A673 (cell line): ENCODE results near the gene RHOA. TPM values are rescaled to one million over a fixed set of nuclear protein-coding genes. Genes with fewer than 3 reads are reported as not detected.

Experiments used
- BruUV-seq: library from RNA; stranded (reverse); fragments of 400-500 nt; replicated peaks from 2 replicates; lab custom pipeline; 2021; lab: Mats Ljungman, UMichigan
- CTCF ChIA-PET: fragments of 300-600 bp; sonication (Branson Sonifier 250); formaldehyde crosslinking; loops from one replicate; lab custom pipeline; 2022; ENCODE audit warnings: antibody characterized with exemption; lab: Charles Lee
- POLR2A ChIA-PET: fragments of 300-600 bp; sonication (Branson Sonifier 250); formaldehyde crosslinking; loops from one replicate; lab custom pipeline; 2022; ENCODE audit warnings: antibody characterized with exemption; ENCODE audit not compliant: low non-redundant PET; lab: Charles Lee
- DNase-seq: peaks from one replicate; pipeline ENCODE4 v3.0.0-alpha.2; 2015; ENCODE audit warnings: low spot score
- H3K27ac ChIP-seq: fragments of 200-600 bp; sonication (generic); 2 replicates; pipeline ENCODE4 v1.5.1; 2016; ENCODE audit warnings: mixed run types, low read depth, mild to moderate bottlenecking, mixed read lengths, antibody characterized with exemption, low read length; ENCODE audit not compliant: poor library complexity, severe bottlenecking
- H3K27me3 ChIP-seq: fragments of 200-600 bp; sonication (generic); replicated peaks from 2 replicates; pipeline ENCODE4 v1.6.1; 2017; ENCODE audit warnings: mixed run types, low read depth, mild to moderate bottlenecking, mixed read lengths, antibody characterized with exemption, low read length; ENCODE audit not compliant: insufficient read depth, poor library complexity
- H3K36me3 ChIP-seq: fragments of 200-600 bp; sonication (generic); 2 replicates; pipeline ENCODE4 v1.6.1; 2016; ENCODE audit warnings: mixed run types, mild to moderate bottlenecking, mixed read lengths, antibody characterized with exemption, low read length; ENCODE audit not compliant: insufficient read depth, poor library complexity, severe bottlenecking
- H3K4me1 ChIP-seq: fragments of 200-600 bp; sonication (generic); 2 replicates; pipeline ENCODE4 v1.6.1; 2017; ENCODE audit warnings: mixed run types, mild to moderate bottlenecking, mixed read lengths, antibody characterized with exemption, low read length; ENCODE audit not compliant: insufficient read depth, poor library complexity, severe bottlenecking
- H3K4me3 ChIP-seq: fragments of 200-600 bp; sonication (generic); 2 replicates; pipeline ENCODE4 v1.5.1; 2016; ENCODE audit warnings: low read depth, mixed run types, mild to moderate bottlenecking, mixed read lengths, low read length; ENCODE audit not compliant: poor library complexity, severe bottlenecking
- H3K9me3 ChIP-seq: fragments of 200-600 bp; sonication (generic); 2 replicates; pipeline ENCODE4 v1.6.1; 2016; ENCODE audit warnings: mixed run types, low read depth, mild to moderate bottlenecking, mixed read lengths, antibody characterized with exemption, low read length; ENCODE audit not compliant: poor library complexity, severe bottlenecking
- EZH2 ChIP-seq: fragments of 200-600 bp; sonication (generic); IDR thresholded peaks from 2 replicates; pipeline ENCODE4 v1.6.1; 2017; ENCODE audit warnings: borderline replicate concordance, low read depth, mild to moderate bottlenecking, mixed read lengths, antibody characterized with exemption, low read length; ENCODE audit not compliant: poor library complexity, severe bottlenecking
- intact Hi-C: fragments of 100-400 bp; cut with micrococcal nuclease; formaldehyde crosslinking; loops from one replicate; pipeline ENCODE4 v1.10.0; 2022; ENCODE audit not compliant: unreplicated experiment
- total RNA-seq: library from RNA; stranded (reverse); gene quantifications from 2 replicates; pipeline ENCODE4 v1.2.3, GENCODE V29; 2021
- TF ChIP-seq, protein P1 (sequence below): fragments of 300-800, 200-600 bp; sonication (generic); conservative IDR thresholded peaks from 2 replicates; pipeline ENCODE4 v1.5.1; 2017; ENCODE audit warnings: low read depth, mild to moderate bottlenecking, antibody characterized with exemption, low read length, moderate library complexity, mixed read lengths

Gene RHOA
- total RNA-seq, 1 experiment from 2014 or later = 198 TPM

- CTCF ChIA-PET = no interaction called here
- no peaks in the 10 kb centered on the region for H3K36me3 ChIP-seq
- intact Hi-C loops = loop anchor here (5.0 kb wide), 1 partner anchor 105 kb away; no protein-coding TSS in a partner anchor
- H3K4me1 ChIP-seq = peaks cover 5% of the 10 kb centered on the region
- H3K9me3 ChIP-seq = no peaks in the 10 kb centered on the region
- no peak overlapping the region for H3K27ac ChIP-seq
- POLR2A ChIA-PET = no interaction called here
- DNase-seq = no peak
- H3K27me3 ChIP-seq = no peaks in the 10 kb centered on the region
- TF ChIP-seq, protein P1, sequence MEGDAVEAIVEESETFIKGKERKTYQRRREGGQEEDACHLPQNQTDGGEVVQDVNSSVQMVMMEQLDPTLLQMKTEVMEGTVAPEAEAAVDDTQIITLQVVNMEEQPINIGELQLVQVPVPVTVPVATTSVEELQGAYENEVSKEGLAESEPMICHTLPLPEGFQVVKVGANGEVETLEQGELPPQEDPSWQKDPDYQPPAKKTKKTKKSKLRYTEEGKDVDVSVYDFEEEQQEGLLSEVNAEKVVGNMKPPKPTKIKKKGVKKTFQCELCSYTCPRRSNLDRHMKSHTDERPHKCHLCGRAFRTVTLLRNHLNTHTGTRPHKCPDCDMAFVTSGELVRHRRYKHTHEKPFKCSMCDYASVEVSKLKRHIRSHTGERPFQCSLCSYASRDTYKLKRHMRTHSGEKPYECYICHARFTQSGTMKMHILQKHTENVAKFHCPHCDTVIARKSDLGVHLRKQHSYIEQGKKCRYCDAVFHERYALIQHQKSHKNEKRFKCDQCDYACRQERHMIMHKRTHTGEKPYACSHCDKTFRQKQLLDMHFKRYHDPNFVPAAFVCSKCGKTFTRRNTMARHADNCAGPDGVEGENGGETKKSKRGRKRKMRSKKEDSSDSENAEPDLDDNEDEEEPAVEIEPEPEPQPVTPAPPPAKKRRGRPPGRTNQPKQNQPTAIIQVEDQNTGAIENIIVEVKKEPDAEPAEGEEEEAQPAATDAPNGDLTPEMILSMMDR = no peak
- TF ChIP-seq EZH2 = no peak
- BruUV-seq = no TSS peak
- H3K4me3 ChIP-seq = no peak overlapping the region
Measured at GRCh38 chr3:49341996-49342395, 69.8 kb downstream of the RHOA start.

DNA sequence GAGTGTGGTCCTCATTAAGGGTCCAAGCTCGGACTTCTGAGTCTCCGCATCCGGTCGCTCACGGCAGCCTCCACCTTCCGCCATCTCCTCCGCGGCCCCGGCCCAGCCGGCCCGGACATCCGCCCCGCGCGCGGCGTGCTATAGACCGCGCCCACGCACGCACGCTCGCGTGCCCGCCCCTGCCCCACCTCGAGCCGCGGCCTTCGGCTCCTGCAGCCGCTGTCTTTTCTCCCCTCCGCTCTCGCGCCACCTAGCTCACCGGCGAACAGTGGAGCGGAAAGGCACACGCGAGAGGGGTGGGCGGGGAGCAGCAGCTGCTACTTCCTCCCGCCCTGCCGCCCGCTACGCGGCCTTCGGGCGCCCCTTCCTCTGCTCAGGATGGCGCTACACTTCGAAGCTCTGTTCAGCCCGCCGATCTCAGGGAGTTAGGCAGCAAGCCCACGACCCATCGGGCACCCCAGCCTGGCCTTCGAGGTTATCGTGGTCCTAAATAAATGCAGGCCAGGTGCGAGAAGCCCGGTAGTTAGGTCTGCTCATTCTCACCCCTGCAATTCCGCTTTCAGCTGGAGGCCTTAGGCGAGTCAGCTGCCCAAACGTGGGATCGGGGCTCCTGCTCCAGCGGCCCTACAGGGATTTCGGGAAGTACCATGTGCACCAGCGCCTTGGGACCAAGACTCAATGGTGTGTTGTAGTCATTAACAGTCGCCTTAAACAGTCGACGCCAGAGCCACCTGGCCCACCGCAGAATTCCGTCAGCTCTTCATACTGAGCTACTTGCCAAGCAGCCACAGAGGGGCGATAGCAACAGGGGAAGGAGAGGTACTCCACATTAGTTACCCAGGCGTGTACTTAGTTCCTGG lies 71.6 kb downstream of the RHOA start, which contains the start of gene USP4:
USP4 (minus strand) TSS at position 113 of the 860 bp plus-strand sequence; CDS start at position 84, 29 bp downstream.
- H3K27me3 ChIP-seq = no peaks in the 10 kb centered on the region
- no peaks in the 10 kb centered on the region for H3K9me3 ChIP-seq
- H3K4me1 ChIP-seq = peaks cover 5% of the 10 kb centered on the region
- peak; percentile 80 for DNase-seq
- peak within 1 kb of the TSS; percentile 74 for H3K27ac ChIP-seq
- intact Hi-C loops = loop anchor here (5.0 kb wide), 1 partner anchor 107 kb away; no protein-coding TSS in a partner anchor
- TF ChIP-seq EZH2 = no peak
- TF ChIP-seq, protein P1 = peak; percentile 52
- ChIA-PET POLR2A (interaction anchor here (0.8 kb wide), 1 partner anchor 68 kb away, joined by 4 read pairs; no protein-coding TSS in a partner anchor), CTCF (interaction anchor here (0.6 to 1.8 kb wide), 2 partner anchors 109 to 169 kb away, joined by 3 to 8 read pairs; partner anchors contain the start of gene KLHDC8B)
- peaks cover 2% of the 10 kb centered on the region for H3K36me3 ChIP-seq
- peak within 1 kb of the TSS; percentile 63 for H3K4me3 ChIP-seq
- BruUV-seq = no TSS peak

DNA sequence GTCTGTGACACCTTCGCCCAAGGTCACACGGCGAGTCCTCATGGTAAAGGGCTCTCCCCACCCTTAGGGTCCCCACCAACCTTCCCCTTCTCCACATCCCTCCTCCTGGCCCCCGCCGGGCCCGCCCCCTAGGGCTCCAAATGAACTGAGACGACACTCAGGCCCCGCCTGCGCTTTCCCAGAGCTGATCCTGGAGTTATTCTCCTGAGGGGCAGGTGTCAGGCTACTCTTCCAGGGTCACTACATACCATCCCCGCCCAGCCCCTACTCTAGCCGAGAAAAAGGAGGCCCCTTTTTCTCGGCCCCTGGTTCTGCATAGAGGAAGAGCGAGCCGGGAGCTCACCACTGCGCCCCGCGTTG lies 72.2 kb downstream of the RHOA start:
- H3K36me3 ChIP-seq = peaks cover 6% of the 10 kb centered on the region
- no TSS peak for BruUV-seq
- ChIA-PET CTCF (interaction anchor here (1.8 kb wide), 1 partner anchor 110 kb away, joined by 8 read pairs; no protein-coding TSS in a partner anchor), POLR2A (no interaction called here)
- H3K9me3 ChIP-seq = no peaks in the 10 kb centered on the region
- DNase-seq = no peak
- TF ChIP-seq, protein P1 = no peak
- no peak for TF ChIP-seq EZH2
- no peaks in the 10 kb centered on the region for H3K27me3 ChIP-seq
- peak overlapping the region; percentile 63 for H3K4me3 ChIP-seq
- H3K27ac ChIP-seq = peak overlapping the region; percentile 74
- intact Hi-C loops = no loop called here
- H3K4me1 ChIP-seq = peaks cover 5% of the 10 kb centered on the region
